Loucy (cell line): ENCODE data around the gene KLHDC10.

Experiments used
- H2AFZ ChIP-seq: fragments of 200-600 bp; sonication (generic); 2 replicates; pipeline ENCODE4 v1.6.0; 2016; ENCODE audit warnings: antibody characterized with exemption, mild to moderate bottlenecking, low read length, moderate library complexity
- H3F3A ChIP-seq: fragments of 200-600 bp; 2 replicates; pipeline ENCODE4 v1.6.0; 2016; ENCODE audit warnings: antibody characterized with exemption, low read depth, mild to moderate bottlenecking
- H3K27me3 ChIP-seq: fragments of 200-600 bp; sonication (generic); 2 replicates; pipeline ENCODE4 v1.6.1; 2014; ENCODE audit warnings: low read length, mild to moderate bottlenecking; ENCODE audit not compliant: insufficient read depth, poor library complexity, severe bottlenecking
- H3K36me3 ChIP-seq: fragments of 200-600 bp; sonication (generic); 2 replicates; pipeline ENCODE4 v1.6.1; 2016; ENCODE audit warnings: low read length; ENCODE audit not compliant: insufficient read depth
- H3K4me1 ChIP-seq: fragments of 200-600 bp; sonication (generic); 2 replicates; pipeline ENCODE4 v1.5.1; 2014; ENCODE audit warnings: low read length, mild to moderate bottlenecking; ENCODE audit not compliant: insufficient read depth, poor library complexity, severe bottlenecking
- H3K4me2 ChIP-seq: fragments of 200-600 bp; sonication (generic); 2 replicates; pipeline ENCODE4 v1.6.0; 2014; ENCODE audit warnings: antibody characterized with exemption, low read length, low read depth, mild to moderate bottlenecking; ENCODE audit not compliant: poor library complexity, severe bottlenecking
- H3K4me3 ChIP-seq: fragments of 200-600 bp; sonication (generic); 2 replicates; pipeline ENCODE4 v1.5.1; 2014; ENCODE audit warnings: low read length, mild to moderate bottlenecking, mixed read lengths; ENCODE audit not compliant: poor library complexity, severe bottlenecking
- H3K79me2 ChIP-seq: fragments of 200-600 bp; sonication (generic); 2 replicates; pipeline ENCODE4 v1.6.1; 2014; ENCODE audit warnings: low read length; ENCODE audit not compliant: insufficient read depth
- H3K9ac ChIP-seq: fragments of 200-600 bp; sonication (generic); 2 replicates; pipeline ENCODE4 v1.6.0; 2014; ENCODE audit warnings: mild to moderate bottlenecking, low read depth, low read length, moderate library complexity; ENCODE audit not compliant: poor library complexity, severe bottlenecking
- H3K9me2 ChIP-seq: fragments of 200-600 bp; sonication (generic); replicated peaks from 2 replicates; pipeline ENCODE4 v1.6.1; 2016; ENCODE audit warnings: low read depth, low read length, mixed read lengths
- H3K9me3 ChIP-seq: fragments of 200-600 bp; sonication (generic); 2 replicates; pipeline ENCODE4 v1.6.1; 2014; ENCODE audit warnings: mild to moderate bottlenecking, antibody characterized with exemption, low read length, low read depth; ENCODE audit not compliant: insufficient read depth
- H4K20me1 ChIP-seq: fragments of 200-600 bp; sonication (generic); 2 replicates; pipeline ENCODE4 v1.6.0; 2014; ENCODE audit warnings: antibody characterized with exemption, low read length, mild to moderate bottlenecking; ENCODE audit not compliant: insufficient read depth, poor library complexity, severe bottlenecking
- CTCF ChIP-seq: fragments of 200-600 bp; sonication (generic); conservative IDR thresholded peaks from 2 replicates; pipeline ENCODE4 v1.5.1; 2014; ENCODE audit warnings: mild to moderate bottlenecking, antibody characterized with exemption, low read length
- EZH2phosphoT487 ChIP-seq: fragments of 200-600 bp; IDR thresholded peaks from 2 replicates; pipeline ENCODE4 v1.6.1; 2018; ENCODE audit warnings: antibody characterized with exemption, mild to moderate bottlenecking, moderate library complexity, borderline replicate concordance

The KLHDC10 gene

GRCh38 chr7:130086938-130087337, 16.6 kb downstream of the KLHDC10 start:
- H3K79me2 ChIP-seq: peaks cover 51% of the 10 kb centered on the region

GRCh38 chr7:130087364-130087763, 17.0 kb downstream of the KLHDC10 start:
- Histone ChIP-seq H3K9ac (no peak overlapping the region), H4K20me1 (peaks cover 3% of the 10 kb centered on the region), H3K79me2 (peaks cover 51% of the 10 kb centered on the region), H3K4me2 (no peak overlapping the region), H3K36me3 (no peaks in the 10 kb centered on the region; the same call in 1 of the 2 replicates), H2AFZ (no peak overlapping the region), H3K9me3 (no peaks in the 10 kb centered on the region), H3F3A (no peaks in the 10 kb centered on the region), H3K4me1 (no peaks in the 10 kb centered on the region), H3K27me3 (no peaks in the 10 kb centered on the region), H3K9me2 (no peaks in the 10 kb centered on the region), H3K4me3 (no peak overlapping the region)
- TF ChIP-seq EZH2phosphoT487 (no peak), CTCF (no peak)

More at GRCh38 chr7:130086938-130087337, 16.6 kb downstream of the KLHDC10 start:
- Histone ChIP-seq H3K9me2 (no peaks in the 10 kb centered on the region), H3K4me2 (no peak overlapping the region), H3F3A (no peaks in the 10 kb centered on the region), H3K4me1 (no peaks in the 10 kb centered on the region), H3K9me3 (no peaks in the 10 kb centered on the region), H2AFZ (no peak overlapping the region), H3K9ac (no peak overlapping the region), H3K27me3 (no peaks in the 10 kb centered on the region), H3K36me3 (no peaks in the 10 kb centered on the region; the same call in 1 of the 2 replicates), H4K20me1 (peaks cover 3% of the 10 kb centered on the region), H3K4me3 (no peak overlapping the region)
- TF ChIP-seq CTCF (no peak), EZH2phosphoT487 (no peak)

- no peak overlapping the region for H3K4me2 ChIP-seq
- no peaks in the 10 kb centered on the region for H4K20me1 ChIP-seq
- peaks cover 35% of the 10 kb centered on the region for H3K79me2 ChIP-seq
These were observed 20.6 kb downstream of the KLHDC10 start for GRCh38 chr7:130090745-130091532.

More at GRCh38 chr7:130090745-130091532, 20.6 kb downstream of the KLHDC10 start:
- Histone ChIP-seq H2AFZ (no peak overlapping the region), H3K36me3 (no peaks in the 10 kb centered on the region), H3K4me1 (no peaks in the 10 kb centered on the region), H3K9me2 (no peaks in the 10 kb centered on the region), H3K9ac (no peak overlapping the region), H3K27me3 (no peaks in the 10 kb centered on the region), H3K4me3 (no peak overlapping the region), H3K9me3 (no peaks in the 10 kb centered on the region), H3F3A (no peaks in the 10 kb centered on the region)
- TF ChIP-seq CTCF (no peak), EZH2phosphoT487 (no peak)
